Superior temporal gyrus (tissue), 1 donor: ENCODE results near the gene CERS4.
"Not testable (repeated sequence)": the region's sequence is repeated elsewhere in the genome, so short reads cannot be mapped to it uniquely, and the experiment has no call there.

Experiments used
- DNase-seq: peaks from one replicate; pipeline ENCODE4 v3.0.0-alpha.2; 2016; ENCODE audit errors: extremely low spot score

Gene CERS4

GRCh38 chr19:8210421-8211101, 1.4 kb downstream of the CERS4 start:
- DNase-seq, result no peak

- no peak for DNase-seq
Measured at GRCh38 chr19:8212212-8212611, 3.0 kb downstream of the CERS4 start.

- no peak for DNase-seq
Measured at GRCh38 chr19:8212916-8213315, 3.7 kb downstream of the CERS4 start.

- no peak for DNase-seq
Measured at GRCh38 chr19:8213827-8214672, 4.9 kb downstream of the CERS4 start.

- no peak for DNase-seq
Measured at GRCh38 chr19:8214802-8215201, 5.6 kb downstream of the CERS4 start.

- no peak for DNase-seq
Measured at GRCh38 chr19:8215783-8216182, 6.6 kb downstream of the CERS4 start.

DNA sequence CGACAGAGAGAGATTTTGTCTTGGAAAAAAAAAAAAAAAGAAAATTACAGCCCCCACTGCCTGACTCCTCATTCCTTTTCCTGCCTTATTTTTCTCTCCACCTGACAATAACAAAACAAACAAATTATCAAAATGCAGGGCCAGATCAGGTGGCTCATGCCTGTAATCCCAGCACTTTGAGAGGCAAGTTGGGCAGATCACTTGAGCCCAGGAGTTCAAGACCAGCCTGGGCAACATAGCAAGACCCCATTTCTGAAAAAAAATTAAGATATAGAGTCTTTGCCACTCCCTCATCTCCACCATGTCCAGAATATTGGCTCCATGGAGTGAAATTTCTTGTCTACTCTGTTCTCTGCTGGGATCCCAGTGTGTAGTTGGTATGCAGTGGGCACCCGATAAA, 7.2 kb downstream of the CERS4 start:
- no peak for DNase-seq

DNA sequence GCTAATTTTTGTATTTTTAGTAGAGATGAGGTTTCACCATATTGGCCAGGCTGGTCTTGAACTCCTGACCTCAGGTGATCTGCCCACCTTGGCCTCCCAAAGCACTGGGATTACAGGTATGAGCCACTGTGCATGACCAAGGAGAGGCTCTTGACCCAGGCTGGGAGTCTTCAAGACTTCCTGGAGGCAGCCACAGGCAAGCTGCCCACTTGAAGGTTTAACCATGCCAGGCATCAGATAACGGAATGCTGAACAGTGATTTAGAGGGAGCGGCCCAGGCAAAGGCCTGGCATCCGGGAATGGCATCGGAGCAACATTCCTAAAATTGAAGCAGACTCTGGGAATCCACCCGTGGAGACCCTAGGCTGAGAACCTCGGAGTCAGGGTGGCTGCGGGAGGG, 9.0 kb downstream of the CERS4 start:
- DNase-seq, result not testable (repeated sequence)

GRCh38 chr19:8220481-8220880, 11.3 kb downstream of the CERS4 start:
- no peak for DNase-seq

DNA sequence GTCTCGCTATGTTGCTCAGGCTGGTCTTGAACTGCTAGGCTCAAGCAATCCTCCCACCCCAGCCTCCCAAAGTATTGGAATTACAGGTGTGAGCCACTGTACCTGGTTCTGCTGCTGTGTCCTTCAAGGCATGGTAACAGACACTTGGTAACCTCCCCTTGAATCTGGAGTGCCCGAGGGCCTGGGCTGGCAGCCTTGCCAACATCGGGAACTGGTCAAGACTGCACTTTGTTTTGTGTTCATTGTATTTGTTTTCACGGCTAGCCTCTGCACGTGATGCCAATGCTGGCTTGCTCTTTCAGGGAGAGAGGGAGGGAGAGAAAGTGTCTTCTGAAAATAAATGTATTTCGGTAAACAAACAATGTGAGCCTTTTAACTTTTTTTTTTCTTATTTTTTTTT, 12.0 kb downstream of the CERS4 start:
- peak; percentile 89 for DNase-seq

GRCh38 chr19:8223442-8223841, 14.3 kb downstream of the CERS4 start:
- not testable (repeated sequence) for DNase-seq

DNA sequence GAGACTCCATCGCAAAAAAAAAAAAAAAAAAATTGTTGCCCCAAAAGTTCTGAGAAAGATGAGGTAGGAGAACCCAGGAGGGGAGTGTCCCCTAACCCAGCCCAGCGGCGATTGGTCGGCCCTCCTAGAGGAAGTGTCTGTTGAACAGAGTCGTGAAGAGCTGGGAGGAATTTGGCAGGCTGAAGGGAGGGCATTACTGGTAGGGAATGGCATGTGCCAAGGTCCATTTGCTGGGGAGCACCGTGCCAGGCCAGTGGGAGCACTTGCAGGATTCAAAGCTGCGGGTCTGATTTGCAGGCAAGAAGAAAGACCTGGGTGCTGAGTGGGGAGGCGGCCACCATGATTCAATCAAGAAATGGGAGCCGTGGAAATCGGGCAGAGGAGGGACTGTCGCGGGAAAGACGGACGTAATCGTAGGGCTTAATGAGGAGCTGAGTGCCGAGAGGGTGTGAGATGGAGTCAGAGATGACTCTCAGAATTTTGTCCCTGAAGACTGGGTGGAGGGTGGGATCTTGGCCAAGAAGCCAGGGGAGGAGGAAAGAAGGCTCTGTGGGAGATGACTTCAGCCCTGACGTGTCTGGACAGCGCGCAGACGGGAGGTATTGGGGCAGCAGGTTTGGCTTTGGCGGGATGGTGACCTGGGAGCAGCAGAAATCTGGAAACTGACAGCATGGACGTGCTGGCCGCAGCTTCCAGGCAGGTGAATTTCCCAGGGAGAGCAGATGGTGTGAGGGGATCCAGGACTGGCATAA, 15.4 kb downstream of the CERS4 start:
- no peak for DNase-seq

GRCh38 chr19:8231073-8231604, 22.0 kb downstream of the CERS4 start:
- DNase-seq, result no peak

- DNase-seq, result no peak
Measured at GRCh38 chr19:8233370-8233769, 24.2 kb downstream of the CERS4 start.

DNA sequence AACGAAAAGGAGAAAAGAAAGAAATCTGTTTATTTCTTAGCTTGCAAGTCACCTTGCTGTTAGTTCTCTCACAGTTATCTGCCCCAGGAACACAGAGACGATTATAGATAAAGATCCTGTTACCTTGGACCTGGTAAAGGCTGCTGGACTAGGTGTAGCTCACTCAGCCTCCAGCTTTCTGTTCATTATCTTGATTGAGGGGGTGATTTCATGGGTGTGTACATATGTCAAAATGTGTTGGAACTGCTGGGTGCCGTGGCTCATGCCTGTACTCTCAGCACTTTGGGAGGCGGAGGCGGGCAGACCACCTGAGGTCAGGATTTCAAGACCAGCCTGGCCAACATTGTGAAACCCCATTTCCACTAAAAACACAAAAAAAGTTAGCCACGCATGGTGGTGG, 27.9 kb downstream of the CERS4 start:
- DNase-seq, result no peak

DNA sequence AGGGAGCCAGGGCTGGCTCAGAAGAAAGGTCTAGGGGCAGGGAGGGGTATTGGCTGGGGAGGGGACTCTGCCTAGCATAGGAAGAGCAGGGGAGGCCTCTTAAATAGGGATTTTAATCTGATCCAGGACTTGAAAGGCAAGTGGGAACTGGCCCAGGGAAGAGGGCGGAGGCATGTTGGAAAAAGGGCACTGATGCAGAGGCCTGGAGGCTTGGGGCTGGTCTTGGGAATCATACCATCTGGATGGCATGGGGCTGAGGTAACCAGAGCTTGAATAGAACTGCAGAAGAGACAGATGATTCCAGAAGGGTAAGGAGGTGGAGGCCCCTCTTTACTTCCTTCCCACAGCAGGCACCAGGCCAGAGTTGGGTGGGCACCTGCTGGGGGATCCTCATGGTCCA, 29.1 kb downstream of the CERS4 start:
- DNase-seq, result no peak

DNA sequence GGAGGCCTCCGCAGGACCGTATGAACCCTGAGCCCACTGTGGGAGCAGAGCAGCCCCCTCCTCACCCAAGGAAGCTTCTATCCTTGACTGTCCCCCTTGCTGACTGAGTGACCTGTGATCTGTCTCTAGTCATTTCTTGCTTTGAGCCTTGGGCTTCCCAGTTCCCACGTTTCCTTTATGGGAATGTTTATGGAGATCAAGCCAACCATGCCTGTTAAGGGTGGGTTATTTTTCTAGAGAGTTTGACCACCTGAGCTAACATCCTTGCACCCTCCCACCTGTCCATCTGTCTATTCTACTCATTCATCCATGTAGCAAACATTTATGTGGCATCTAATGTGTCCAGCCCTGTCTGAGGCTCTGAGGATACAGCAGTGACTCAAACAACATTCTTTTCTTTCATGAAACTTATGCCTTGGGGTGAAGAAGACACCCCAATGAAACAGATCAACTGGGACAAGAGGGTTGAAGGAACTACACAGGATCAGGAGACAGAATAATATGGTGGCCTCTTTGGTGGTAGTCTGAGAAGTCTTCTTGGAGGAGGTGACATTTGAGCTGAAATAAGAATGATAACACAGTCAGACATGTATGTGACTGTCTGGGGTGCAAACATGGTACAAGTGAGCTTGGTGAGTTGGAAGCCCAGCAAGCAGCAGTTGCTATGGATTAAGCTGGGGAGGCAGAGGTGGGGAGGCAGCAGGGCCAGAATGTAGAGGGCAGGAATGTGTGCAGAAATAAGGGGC, 30.5 kb downstream of the CERS4 start:
- DNase-seq, result no peak

DNA sequence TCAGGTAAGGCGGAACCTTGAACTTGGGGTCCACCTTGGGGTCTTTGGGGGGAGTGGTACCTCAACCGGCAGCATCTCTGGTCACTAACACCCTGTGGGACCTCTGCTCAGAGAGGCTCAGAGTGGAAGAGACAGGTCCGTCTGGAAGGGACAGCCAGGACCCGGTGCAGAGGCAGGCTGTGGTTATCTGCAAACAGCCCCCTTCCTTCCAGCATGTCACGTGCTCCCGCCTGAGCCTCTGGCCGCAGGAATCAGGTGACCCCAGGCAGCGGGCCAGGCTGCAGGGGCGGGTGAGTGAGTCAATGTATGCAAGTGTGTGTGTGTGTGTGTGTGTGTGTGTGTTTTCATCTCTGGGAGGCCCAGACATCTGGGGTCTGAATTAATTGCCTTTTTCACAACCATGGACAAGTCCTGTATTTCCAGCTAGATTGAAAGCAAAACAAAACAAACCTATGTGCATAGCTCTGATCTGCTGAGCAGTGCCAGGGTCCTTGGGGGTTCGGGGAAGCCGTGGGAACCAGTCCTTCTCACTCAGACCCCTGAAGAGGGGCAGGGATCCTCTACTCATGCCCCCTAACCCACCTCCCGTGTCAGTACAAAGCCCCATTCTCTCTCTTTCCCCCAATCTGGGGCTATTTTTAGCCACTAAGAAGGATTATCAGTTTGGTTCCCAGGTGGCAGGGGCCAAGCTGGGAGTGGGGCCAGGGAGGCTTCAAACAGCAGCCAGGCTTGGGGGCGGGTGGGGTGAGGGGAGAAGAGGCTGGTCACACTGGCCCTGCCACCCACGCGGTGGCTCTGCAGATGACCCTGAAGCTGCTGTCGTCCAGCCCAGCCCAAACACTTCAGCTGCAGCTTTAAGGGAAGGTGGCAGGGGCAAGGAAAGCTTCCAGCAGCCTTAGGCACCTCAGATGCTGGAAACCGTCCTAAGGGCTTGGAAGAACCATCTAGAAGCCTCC, 31.4 kb downstream of the CERS4 start:
- peak; percentile 84 for DNase-seq

DNA sequence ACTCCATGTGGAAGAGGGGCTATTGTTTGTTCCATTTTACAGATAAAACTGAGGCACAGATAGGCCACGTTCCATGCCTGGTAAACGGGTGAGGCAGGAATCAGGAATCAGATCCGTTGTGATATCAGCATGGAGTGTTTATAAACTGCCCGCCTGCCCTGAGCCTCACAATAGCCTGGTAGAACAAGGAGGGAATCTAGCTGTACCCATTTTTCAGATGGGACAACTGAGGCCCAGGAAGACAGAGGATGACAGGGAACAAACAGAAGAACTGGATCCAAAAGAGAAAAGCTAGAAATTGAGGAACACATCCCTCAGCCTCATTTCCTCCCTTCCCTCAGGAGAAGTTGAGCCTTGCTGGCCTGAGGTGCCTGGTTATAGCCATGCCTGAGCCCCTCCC, 32.5 kb downstream of the CERS4 start:
- DNase-seq, result no peak

GRCh38 chr19:8242211-8242821, 33.1 kb downstream of the CERS4 start:
- no peak for DNase-seq
